Measurements from ENCODE around the gene FEN1. TPM values are rescaled to one million over a fixed set of nuclear protein-coding genes. Genes with fewer than 3 reads are reported as not detected.

Gene FEN1
- total RNA-seq, 1 donor from 2014 or later: 13.8 TPM

GRCh38 chr11:61830237-61831105, 37.8 kb downstream of the FEN1 start:
- H3K4me3 Mint-ChIP-seq (ENCODE audit: unreplicated experiment): peak overlapping the region; percentile 92
- Histone ChIP-seq H3K9ac (ENCODE audit: low read length) (peak overlapping the region; percentile 86), H3K4me2 (ENCODE audit: low read length) (peak overlapping the region; percentile 89), H3K4me1 (ENCODE audit: insufficient read depth, low read length) (peaks cover 48% of the 10 kb centered on the region), H3K27ac (ENCODE audit: low read depth, low read length) (no peak overlapping the region), H3K27me3 (ENCODE audit: insufficient read depth, low read length) (no peaks in the 10 kb centered on the region), H3K4me3 (ENCODE audit: insufficient read depth, low read depth, low read length) (peak overlapping the region; percentile 83), H2AFZ (ENCODE audit: low read depth, low read length) (no peak overlapping the region), H3K36me3 (ENCODE audit: insufficient read depth, low read length) (no peaks in the 10 kb centered on the region), H4K20me1 (ENCODE audit: insufficient read depth, low read length) (peaks cover 63% of the 10 kb centered on the region), H3K9me3 (ENCODE audit: insufficient read depth, low read depth, low read length) (no peaks in the 10 kb centered on the region), H3K79me2 (ENCODE audit: insufficient read depth, low read length) (peaks cover 71% of the 10 kb centered on the region)
- peaks cover 1% of the 10 kb centered on the region for H3K9me3 Mint-ChIP-seq (ENCODE audit: unreplicated experiment)
- FAIRE-seq: no peak
- H3K27ac Mint-ChIP-seq (ENCODE audit: unreplicated experiment): no peak overlapping the region
- H3K36me3 Mint-ChIP-seq (ENCODE audit: low read depth, unreplicated experiment): peaks cover 2% of the 10 kb centered on the region
- no peak for TF ChIP-seq CTCF (IDR thresholded peaks at IDR 0.05; ENCODE audit: insufficient read depth, low read depth, low read length)
- TF ChIP-seq EZH2 (IDR thresholded peaks at IDR 0.05; ENCODE audit: insufficient read depth, low read length): no peak
- no peaks in the 10 kb centered on the region for H3K27me3 Mint-ChIP-seq (ENCODE audit: low read depth, unreplicated experiment)
- peak; percentile 28 for DNase-seq (ENCODE audit: low read depth)
- peaks cover 25% of the 10 kb centered on the region for H3K4me1 Mint-ChIP-seq (ENCODE audit: low read depth, unreplicated experiment)

- Histone ChIP-seq H4K20me1 (ENCODE audit: insufficient read depth, low read length) (peaks cover 79% of the 10 kb centered on the region), H3K27me3 (ENCODE audit: insufficient read depth, low read length) (no peaks in the 10 kb centered on the region), H3K4me2 (ENCODE audit: low read length) (peak overlapping the region; percentile 89), H3K4me1 (ENCODE audit: insufficient read depth, low read length) (peaks cover 44% of the 10 kb centered on the region), H3K36me3 (ENCODE audit: insufficient read depth, low read length) (no peaks in the 10 kb centered on the region), H3K9ac (ENCODE audit: low read length) (no peak overlapping the region), H3K9me3 (ENCODE audit: insufficient read depth, low read depth, low read length) (no peaks in the 10 kb centered on the region), H3K79me2 (ENCODE audit: insufficient read depth, low read length) (peaks cover 89% of the 10 kb centered on the region), H2AFZ (ENCODE audit: low read depth, low read length) (no peak overlapping the region), H3K4me3 (ENCODE audit: insufficient read depth, low read depth, low read length) (no peak overlapping the region), H3K27ac (ENCODE audit: low read depth, low read length) (no peak overlapping the region)
- H3K27me3 Mint-ChIP-seq (ENCODE audit: low read depth, unreplicated experiment): no peaks in the 10 kb centered on the region
- no peak overlapping the region for H3K4me3 Mint-ChIP-seq (ENCODE audit: unreplicated experiment)
- H3K36me3 Mint-ChIP-seq (ENCODE audit: low read depth, unreplicated experiment): peaks cover 6% of the 10 kb centered on the region
- no peak overlapping the region for H3K27ac Mint-ChIP-seq (ENCODE audit: unreplicated experiment)
- peaks cover 3% of the 10 kb centered on the region for H3K9me3 Mint-ChIP-seq (ENCODE audit: unreplicated experiment)
- peaks cover 18% of the 10 kb centered on the region for H3K4me1 Mint-ChIP-seq (ENCODE audit: low read depth, unreplicated experiment)
- FAIRE-seq (no peak), DNase-seq (ENCODE audit: low read depth) (no peak)
- TF ChIP-seq EZH2 (IDR thresholded peaks at IDR 0.05; ENCODE audit: insufficient read depth, low read length) (no peak), CTCF (IDR thresholded peaks at IDR 0.05; ENCODE audit: insufficient read depth, low read depth, low read length) (no peak)
Observed at GRCh38 chr11:61832207-61832606, 39.5 kb downstream of the FEN1 start.

GRCh38 chr11:61832754-61833153, 40.0 kb downstream of the FEN1 start:
- FAIRE-seq (no peak), DNase-seq (ENCODE audit: low read depth) (no peak)
- peaks cover 40% of the 10 kb centered on the region for H3K4me1 ChIP-seq (ENCODE audit: insufficient read depth, low read length)
- peaks cover 90% of the 10 kb centered on the region for H3K79me2 ChIP-seq (ENCODE audit: insufficient read depth, low read length)
- no peak overlapping the region for H3K4me2 ChIP-seq (ENCODE audit: low read length)
- no peak for TF ChIP-seq EZH2 (IDR thresholded peaks at IDR 0.05; ENCODE audit: insufficient read depth, low read length)
- no peak for TF ChIP-seq CTCF (IDR thresholded peaks at IDR 0.05; ENCODE audit: insufficient read depth, low read depth, low read length)
- no peak overlapping the region for H3K4me3 ChIP-seq (ENCODE audit: insufficient read depth, low read depth, low read length)
- Mint-ChIP-seq H3K4me3 (ENCODE audit: unreplicated experiment) (no peak overlapping the region), H3K36me3 (ENCODE audit: low read depth, unreplicated experiment) (peaks cover 6% of the 10 kb centered on the region), H3K9me3 (ENCODE audit: unreplicated experiment) (peaks cover 3% of the 10 kb centered on the region), H3K27me3 (ENCODE audit: low read depth, unreplicated experiment) (no peaks in the 10 kb centered on the region), H3K4me1 (ENCODE audit: low read depth, unreplicated experiment) (peaks cover 17% of the 10 kb centered on the region), H3K27ac (ENCODE audit: unreplicated experiment) (no peak overlapping the region)
- no peaks in the 10 kb centered on the region for H3K36me3 ChIP-seq (ENCODE audit: insufficient read depth, low read length)
- no peak overlapping the region for H3K27ac ChIP-seq (ENCODE audit: low read depth, low read length)
- H2AFZ ChIP-seq (ENCODE audit: low read depth, low read length): no peak overlapping the region
- H3K9me3 ChIP-seq (ENCODE audit: insufficient read depth, low read depth, low read length): no peaks in the 10 kb centered on the region
- peaks cover 85% of the 10 kb centered on the region for H4K20me1 ChIP-seq (ENCODE audit: insufficient read depth, low read length)
- H3K9ac ChIP-seq (ENCODE audit: low read length): no peak overlapping the region
- H3K27me3 ChIP-seq (ENCODE audit: insufficient read depth, low read length): no peaks in the 10 kb centered on the region
